HG03378 (cell line): ENCODE measurements around the gene HAPLN3.

Experiments used
- ATAC-seq: cut with Tn5 transposase; IDR thresholded peaks from one replicate; pipeline ENCODE4 v1.9.1; 2021; ENCODE audit warnings: mild to moderate bottlenecking, moderate library complexity; ENCODE audit not compliant: unreplicated experiment

HAPLN3 gene

DNA sequence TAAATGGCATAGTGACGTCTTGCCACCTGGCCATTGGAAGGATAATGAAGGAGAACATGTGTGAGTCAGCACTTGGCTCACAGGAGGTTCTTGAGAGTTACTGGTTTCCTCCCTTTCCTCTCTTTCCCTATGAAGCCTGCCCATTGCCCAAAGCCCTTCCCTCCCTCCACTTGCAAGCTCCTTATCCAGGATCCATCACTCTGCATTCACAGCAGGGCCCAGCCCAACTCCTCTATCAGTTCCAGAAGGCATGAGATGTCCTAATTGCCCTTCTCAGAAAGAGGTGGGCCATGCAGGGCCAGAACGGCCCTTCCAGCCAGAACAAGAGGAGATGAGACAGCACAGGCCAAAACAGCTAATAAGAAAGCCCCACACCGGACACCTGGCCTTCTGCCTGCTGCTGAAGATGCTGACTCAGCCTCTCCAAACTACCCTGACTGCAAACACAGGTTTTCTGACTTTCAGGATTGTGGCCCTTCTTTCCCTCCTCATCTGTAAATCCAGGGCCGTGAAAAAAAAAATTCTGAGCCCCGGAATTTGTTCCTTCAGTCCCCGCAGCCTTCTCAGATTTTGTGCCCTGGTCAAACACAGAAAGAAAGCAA lies 29.7 kb downstream of the HAPLN3 start:
- no peak for ATAC-seq

DNA sequence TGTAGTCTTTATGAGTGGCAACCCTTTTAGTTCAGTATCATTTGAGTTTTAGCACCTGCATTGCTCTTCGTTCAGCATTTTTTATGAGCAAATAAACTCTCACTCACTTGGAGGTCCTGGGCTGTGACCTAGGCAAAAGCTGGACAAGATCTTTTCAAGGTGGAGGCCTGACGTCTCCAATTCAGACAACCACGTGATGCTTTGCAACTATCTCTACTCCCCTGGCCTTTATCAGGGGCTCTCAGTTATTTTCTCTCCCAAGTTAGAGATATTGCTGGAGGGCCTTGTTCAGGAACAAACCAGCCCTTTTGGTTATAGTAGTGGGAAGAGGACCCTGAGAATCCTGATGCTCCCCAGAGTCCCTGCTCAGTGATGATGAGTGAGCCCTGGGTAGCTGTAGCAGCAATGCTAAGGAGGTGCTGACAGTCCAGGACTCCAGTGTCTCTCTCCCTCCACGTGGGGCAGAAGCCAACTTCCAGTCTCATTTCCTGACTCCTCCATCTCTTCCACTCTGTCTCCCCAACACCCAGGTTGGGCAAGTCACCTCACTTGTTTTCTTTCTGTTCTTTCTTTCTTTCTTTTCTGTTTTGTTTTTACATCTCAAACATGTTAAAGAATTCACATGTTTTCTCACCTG lies 30.4 kb downstream of the HAPLN3 start:
- ATAC-seq: no peak

DNA sequence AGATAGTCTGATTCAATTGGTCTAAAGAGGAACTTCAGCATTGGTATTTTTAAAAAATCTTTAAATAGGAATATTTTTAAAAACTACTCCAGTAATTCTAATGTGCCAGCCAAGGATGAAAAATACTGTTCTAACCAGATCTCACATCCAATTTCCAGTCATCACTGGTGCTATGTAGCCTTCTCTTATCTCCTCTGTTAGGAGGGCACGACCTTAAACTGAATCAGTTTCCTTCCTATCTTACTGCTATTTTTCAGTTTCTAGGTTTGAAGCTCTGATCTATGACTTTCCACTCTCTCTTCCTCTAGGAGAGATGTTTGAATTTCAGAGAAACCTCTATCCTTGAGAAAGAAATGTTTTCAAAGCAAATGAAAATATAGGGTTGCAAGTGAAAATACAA lies 31.9 kb downstream of the HAPLN3 start:
- ATAC-seq: no peak

DNA sequence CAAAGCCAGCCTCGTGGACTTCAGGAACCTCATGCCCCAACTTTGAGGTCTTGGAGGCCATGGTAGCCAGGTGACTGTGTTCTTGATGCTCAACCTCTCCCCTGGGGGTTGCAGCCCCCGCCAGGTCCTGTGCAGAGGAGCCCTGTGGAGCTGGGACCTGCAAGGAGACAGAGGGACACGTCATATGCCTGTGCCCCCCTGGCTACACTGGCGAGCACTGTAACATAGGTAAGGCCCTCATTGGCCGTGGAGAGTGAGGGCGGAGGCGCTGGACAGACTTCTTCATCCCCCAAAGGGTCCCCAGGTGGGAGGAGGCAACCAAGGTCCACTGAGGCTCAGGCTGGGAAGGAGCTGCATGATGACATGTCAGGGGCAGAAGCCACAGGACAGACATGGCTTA lies 35.1 kb downstream of the HAPLN3 start:
- no peak for ATAC-seq

DNA sequence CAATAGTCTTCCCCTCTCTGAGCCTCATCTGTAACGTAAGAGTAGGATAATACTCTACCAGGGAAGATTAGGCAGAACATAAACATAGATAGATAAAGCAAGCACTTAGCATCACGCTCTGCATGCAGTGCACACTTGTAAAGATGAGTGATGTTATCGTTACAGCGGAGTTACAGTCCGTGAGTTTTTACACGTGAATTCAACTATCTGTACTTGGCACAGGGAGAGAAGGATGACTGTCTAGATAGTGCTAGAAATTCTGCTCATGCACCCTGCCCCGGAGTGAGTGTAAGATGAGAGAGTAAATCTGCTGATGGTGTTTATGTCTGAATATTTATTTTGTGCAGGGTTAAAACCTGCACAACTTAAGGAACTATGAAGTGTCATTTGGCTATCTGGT lies 35.8 kb downstream of the HAPLN3 start:
- no peak for ATAC-seq

DNA sequence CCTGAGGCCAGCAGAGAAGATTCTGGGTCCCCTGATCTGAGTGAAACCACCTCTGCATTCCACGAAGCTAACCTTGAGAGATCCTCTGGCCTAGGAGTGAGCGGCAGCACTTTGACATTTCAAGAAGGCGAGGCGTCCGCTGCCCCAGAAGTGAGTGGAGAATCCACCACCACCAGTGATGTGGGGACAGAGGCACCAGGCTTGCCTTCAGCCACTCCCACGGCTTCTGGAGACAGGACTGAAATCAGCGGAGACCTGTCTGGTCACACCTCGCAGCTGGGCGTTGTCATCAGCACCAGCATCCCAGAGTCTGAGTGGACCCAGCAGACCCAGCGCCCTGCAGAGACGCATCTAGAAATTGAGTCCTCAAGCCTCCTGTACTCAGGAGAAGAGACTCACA lies 36.4 kb downstream of the HAPLN3 start:
- ATAC-seq: no peak

DNA sequence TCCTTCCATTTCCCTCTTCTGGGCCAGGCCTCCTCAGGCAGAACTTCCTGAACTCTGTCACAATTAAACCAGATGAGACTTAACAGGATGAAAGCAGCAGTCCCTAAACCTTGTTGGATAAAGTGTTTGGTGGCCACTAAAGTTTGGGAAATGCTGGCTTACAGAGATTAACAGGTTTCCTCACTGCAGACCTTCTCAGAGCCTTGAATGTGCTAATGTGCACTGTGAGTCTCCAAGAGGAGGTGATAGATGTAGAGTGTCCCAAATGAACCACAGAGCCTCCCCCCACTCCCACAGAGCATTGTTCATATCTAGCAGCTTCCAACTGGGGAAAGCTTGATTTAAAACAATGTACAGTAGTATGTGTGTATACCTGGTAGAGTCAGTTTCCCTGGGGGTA lies 42.9 kb downstream of the HAPLN3 start:
- ATAC-seq: no peak

DNA sequence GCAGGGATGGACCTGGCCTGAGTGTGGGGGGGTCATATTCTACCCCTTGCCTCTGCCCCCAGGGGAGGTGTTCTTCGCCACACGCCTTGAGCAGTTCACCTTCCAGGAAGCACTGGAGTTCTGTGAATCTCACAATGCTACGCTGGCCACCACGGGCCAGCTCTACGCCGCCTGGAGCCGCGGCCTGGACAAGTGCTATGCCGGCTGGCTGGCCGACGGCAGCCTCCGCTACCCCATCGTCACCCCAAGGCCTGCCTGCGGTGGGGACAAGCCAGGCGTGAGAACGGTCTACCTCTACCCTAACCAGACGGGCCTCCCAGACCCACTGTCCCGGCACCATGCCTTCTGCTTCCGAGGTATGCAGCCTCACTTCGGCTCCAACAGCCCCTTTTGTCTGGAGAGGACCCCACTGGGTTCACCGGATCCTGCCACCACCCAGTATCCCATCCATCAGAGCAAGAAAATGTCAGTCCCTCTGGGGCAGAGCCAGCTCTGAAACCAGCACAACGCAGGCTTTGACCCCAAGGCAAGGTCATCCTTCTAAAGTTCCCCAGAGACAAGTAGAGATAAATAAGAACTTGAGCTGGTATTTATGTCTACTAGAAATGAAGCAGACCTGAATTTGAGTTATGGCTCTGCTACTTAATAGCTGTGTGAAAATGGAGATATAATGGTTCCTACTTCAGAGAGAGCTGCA lies 45.8 kb downstream of the HAPLN3 start:
- no peak for ATAC-seq

DNA sequence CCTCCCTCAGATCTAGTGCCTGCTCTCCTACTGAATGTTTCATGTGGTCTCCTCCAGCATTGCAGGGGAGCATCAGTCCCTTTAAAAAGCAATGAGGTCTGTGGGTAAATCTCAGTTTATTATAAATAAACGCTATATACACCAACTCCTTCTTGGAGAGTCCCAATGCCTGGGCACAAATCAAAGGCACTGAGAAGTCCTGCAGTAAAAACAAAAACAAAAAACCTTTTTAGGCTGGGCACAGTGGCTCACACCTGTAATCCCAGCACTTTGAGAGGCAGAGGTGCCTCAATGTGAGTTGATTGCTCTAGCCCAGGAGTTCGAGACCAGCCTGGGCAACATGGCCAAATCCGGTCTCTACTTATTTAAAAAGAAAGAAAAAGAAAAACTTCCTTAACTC lies 47.1 kb downstream of the HAPLN3 start:
- ATAC-seq: no peak

DNA sequence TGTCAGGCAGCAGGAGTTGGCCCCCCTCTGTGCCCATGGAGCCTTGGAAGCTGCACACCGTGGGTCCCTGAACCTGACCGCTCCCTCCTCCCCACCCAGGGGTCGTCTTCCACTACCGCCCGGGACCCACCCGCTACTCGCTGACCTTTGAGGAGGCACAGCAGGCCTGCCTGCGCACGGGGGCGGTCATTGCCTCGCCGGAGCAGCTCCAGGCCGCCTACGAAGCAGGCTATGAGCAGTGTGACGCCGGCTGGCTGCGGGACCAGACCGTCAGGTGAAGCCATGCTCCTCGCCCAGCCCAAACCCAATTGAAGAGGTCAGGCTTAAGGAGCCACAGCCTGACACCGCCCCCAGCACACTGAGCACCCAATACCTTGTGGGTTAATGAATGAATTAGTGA lies 48.2 kb downstream of the HAPLN3 start:
- no peak for ATAC-seq

DNA sequence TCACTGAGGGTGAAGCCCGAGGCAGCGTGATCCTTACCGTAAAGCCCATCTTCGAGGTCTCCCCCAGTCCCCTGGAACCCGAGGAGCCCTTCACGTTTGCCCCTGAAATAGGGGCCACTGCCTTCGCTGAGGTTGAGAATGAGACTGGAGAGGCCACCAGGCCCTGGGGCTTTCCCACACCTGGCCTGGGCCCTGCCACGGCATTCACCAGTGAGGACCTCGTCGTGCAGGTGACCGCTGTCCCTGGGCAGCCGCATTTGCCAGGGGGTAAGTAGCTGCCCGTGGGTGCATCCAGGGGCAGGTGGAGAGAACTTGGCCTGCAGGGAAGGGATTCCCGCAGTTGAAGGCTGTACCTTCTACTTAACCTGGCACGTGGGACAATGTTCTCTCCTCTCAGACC lies 49.7 kb downstream of the HAPLN3 start:
- no peak for ATAC-seq

DNA sequence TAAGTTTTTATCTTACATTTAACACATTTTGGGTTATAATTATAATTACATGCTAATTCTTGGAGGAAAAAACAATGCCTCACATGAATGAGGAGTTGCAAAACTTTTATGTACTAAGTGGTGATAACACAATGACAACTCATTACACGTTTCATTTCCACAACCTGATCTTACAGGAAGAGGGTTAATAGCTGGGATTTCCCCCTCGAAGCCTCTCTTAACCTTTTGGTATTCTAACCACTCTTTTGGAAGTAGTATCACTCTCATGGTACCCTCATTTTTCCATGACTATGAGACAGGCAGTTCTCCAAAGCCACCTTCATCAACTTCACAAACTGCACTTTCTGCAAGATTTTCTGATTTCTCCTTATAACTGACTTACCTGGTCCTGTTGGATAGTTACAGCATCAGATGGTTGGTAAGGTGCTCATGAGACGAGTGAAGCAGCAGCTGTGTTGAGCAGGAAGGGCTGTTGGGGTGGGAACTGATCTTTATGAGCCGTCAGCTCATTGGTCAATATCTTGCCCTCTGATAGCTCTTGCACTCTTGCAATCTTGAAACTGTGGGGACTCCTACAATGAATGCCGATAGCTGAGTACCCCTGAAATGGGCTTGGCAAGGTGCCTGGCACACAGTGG lies 50.5 kb downstream of the HAPLN3 start:
- ATAC-seq: no peak

DNA sequence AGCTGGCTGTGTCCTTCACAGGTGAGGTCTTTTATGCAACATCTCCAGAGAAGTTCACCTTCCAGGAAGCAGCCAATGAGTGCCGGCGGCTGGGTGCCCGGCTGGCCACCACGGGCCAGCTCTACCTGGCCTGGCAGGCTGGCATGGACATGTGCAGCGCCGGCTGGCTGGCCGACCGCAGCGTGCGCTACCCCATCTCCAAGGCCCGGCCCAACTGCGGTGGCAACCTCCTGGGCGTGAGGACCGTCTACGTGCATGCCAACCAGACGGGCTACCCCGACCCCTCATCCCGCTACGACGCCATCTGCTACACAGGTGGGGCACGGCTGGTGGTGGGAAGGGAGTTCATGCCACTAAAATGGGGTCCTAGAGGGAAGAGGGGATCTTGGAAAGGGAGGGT lies 52.0 kb downstream of the HAPLN3 start:
- no peak for ATAC-seq

DNA sequence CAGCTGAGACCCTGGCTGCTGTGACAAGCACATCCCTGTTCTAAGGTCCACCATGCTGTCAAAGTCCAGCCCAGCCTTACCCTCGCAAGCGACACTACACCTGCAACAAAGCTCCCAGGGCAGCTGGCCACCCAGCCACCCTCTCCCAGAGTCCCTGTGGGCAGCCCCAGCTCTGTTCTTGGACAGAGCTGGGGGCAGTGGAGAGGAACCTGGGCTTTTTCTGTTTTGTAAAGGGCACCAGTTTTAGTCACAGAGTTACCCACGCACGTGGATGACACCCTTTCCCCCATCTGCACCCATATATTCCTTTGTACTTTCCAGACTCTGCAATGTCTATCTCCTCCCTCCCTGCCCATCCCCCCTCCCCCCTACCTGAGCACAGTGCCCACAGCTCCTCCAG lies 53.2 kb downstream of the HAPLN3 start:
- ATAC-seq: no peak

DNA sequence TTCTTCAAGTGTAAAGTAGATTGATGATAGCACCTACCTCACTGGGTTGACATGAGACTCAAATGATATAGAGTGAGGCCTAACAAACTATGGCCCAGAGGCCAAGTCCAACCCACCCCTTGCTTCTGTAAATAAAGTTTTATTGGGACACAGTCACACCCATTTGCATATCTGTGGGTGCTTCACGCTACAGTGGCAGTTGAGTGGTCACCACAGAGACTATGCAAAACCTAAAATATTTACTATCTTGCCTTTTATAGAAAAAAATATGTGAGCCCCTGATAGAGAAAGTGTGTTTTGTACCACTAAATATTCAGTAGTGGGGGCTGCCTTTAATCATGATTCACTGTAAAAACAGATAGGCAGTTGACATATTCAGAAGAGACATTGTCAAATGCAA lies 54.1 kb downstream of the HAPLN3 start:
- no peak for ATAC-seq

DNA sequence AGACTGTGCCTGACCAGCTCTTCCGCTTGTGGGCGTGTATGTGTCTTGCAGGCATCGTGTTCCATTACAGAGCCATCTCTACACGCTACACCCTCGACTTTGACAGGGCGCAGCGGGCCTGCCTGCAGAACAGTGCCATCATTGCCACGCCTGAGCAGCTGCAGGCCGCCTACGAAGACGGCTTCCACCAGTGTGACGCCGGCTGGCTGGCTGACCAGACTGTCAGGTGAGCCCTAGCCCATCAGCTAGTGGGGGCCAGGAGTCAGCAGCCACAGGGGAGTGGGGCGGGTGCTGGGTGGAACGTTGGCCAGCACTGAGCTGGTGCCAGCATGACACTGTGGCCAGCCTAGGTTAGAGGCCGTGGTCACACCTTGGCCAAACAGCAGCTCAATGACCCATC lies 55.4 kb downstream of the HAPLN3 start:
- no peak for ATAC-seq

DNA sequence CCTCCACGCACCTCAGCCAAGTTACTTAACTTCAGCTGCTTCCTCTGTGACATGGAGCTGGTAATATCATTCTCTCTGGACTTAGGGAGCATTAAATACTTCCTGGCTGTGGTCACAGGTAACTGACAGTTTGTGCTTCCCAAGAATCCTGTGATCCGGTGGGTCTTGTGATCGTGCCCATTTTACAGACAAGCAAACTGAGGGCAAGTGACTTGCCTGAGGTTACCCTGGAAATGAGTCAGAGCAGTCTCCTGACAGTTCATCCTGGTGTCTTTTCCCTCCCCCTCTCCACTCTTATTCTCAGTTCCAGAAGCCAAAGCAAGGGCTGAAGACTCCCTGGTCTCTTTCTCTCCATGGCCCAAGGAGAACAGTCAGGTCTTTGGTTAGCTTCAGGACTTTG lies 56.2 kb downstream of the HAPLN3 start:
- no peak for ATAC-seq

DNA sequence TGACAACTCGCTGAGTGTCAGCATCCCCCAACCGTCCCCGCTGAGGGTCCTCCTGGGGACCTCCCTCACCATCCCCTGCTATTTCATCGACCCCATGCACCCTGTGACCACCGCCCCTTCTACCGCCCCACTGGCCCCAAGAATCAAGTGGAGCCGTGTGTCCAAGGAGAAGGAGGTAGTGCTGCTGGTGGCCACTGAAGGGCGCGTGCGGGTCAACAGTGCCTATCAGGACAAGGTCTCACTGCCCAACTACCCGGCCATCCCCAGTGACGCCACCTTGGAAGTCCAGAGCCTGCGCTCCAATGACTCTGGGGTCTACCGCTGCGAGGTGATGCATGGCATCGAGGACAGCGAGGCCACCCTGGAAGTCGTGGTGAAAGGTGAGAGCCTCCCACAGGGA lies 56.7 kb downstream of the HAPLN3 start:
- no peak for ATAC-seq

DNA sequence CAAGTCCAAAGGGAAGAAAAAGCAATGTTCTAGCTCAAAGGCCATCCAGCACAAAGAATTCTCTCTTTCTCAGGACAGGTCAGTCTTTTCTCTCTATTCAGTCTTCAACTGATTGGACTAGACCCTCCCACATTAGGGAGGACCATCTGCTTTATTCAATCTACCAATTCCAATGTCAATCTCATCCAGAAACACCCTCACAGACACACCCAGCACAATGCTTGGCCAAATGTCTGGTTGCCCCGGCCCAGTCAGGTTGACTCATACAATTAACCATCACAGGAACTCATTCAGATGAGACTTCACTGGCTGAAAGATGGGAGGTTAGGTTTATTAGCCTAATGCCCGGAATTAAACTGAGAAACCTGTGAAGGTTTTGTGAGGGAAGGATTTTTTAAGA lies 59.7 kb downstream of the HAPLN3 start:
- no peak for ATAC-seq

DNA sequence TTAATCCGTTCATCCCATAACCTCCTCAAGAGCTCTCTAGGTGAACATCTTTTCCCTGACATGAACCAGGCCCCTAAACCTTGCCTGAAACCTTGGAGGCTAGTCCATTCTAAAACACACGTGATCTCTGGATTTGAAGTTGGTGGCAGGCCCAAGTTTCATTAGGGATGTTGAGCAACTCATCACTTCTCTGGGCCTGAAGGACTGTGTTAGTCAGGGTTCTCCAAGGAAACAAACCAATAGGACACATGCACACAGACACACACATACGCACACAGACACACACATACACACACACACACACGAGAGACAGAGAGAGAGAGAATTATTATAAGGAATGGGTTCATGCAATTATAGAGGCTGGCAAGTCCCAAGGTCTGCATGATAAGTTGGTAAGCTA lies 60.2 kb downstream of the HAPLN3 start:
- ATAC-seq: no peak

DNA sequence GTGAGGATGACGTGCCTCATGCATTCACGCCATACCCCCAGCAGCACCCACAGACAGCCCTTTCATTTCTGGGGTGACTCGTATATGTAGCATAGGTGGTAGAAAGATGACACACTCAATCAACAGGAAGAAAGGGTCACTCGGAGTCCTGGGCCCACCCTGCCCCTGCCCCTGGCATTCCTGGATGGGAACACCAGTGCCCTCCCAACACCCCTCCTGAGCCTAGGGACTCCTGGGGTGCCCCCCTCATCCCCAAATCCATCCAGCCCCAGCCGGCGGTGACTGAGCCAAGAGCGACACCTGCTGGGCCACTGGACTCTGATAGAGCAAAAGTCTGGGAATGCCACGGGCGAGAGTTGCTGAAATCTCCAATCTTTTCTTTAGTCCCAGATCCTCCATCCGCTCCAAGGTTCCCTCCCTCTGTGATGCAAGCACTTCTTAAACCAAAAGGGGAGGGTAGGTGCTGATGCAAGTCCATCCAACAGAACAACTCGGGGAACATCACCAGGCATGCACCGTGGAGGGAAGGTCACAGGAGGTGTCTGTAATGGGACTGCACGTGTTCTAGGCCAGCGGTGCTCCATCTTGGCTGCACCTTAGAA lies 61.0 kb downstream of the HAPLN3 start:
- no peak for ATAC-seq

DNA sequence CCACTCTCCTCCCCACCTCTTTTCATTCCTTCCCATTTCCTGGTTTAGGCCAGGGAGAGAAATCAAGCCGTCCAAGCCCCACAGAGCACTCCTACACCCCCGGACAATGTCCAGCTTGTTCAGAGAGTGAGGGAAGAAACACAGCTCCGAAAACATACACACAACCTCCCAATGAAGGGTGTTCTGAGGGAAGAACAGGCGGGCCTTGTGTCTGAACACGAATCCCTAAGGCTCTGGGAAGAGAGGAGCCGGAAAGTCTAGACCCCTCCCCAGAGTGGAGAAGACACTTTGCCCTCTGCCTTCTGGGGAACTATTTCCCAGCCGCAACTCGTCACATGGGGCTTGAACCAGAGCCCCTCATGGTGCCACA lies 61.6 kb downstream of the HAPLN3 start:
- no peak for ATAC-seq
